AG04450 (cell line): ENCODE measurements around the gene ETV6. TPM values are rescaled to one million over a fixed set of nuclear protein-coding genes. Genes with fewer than 3 reads are reported as not detected.

ENCODE experiments used
- CTCF ChIA-PET: fragments of 300-600, 350-600 bp; formaldehyde crosslinking; extraction: SDS; loops from one replicate; lab custom pipeline; 2022; ENCODE audit warnings: antibody characterized with exemption, inconsistent platforms; lab: Charles Lee
- POLR2A ChIA-PET: fragments of 350-600 bp; formaldehyde crosslinking; extraction: SDS; loops from one replicate; lab custom pipeline; 2021; ENCODE audit warnings: antibody characterized with exemption, inconsistent platforms; lab: Yijun Ruan, JAX
- DNase-seq: peaks from one replicate; pipeline ENCODE4 v3.0.0-alpha.2; 2011; ENCODE audit warnings: low read depth, low spot score
- H3K27ac ChIP-seq: one replicate; pipeline ENCODE4 v1.5.1; 2012; ENCODE audit warnings: low read depth, low read length, control low read depth
- H3K27me3 ChIP-seq: one replicate; pipeline ENCODE4 v1.6.0; 2012; ENCODE audit warnings: low read length; ENCODE audit not compliant: control insufficient read depth, insufficient read depth
- H3K4me3 ChIP-seq: 2 replicates; pipeline ENCODE4 v1.5.1; 2011; ENCODE audit warnings: mild to moderate bottlenecking, low read depth, low read length, control low read depth
- H3K9me3 ChIP-seq: 2 replicates; pipeline ENCODE4 v1.5.1; 2012; ENCODE audit warnings: low read length; ENCODE audit not compliant: control insufficient read depth, insufficient read depth
- CTCF ChIP-seq: IDR thresholded peaks from 2 replicates; pipeline ENCODE4 v1.5.1; 2011; ENCODE audit warnings: low read depth, low read length, control low read depth, inconsistent platforms
- polyA plus RNA-seq: library from polyadenylated mRNA; depleted of rRNA; stranded (reverse); fragments of >200 nt; gene quantifications from 2 replicates; pipeline ENCODE4 v1.2.3, GENCODE V29; 2011

Gene ETV6
- polyA plus RNA-seq, 1 experiment, result 7.9 TPM

- TF ChIP-seq CTCF, result no peak
- CTCF ChIA-PET, result interaction anchor here (0.7 to 1.6 kb wide), 3 partner anchors 14 to 424 kb away, joined by 3 read pairs; no protein-coding TSS in a partner anchor
- Histone ChIP-seq H3K4me3 (no peak overlapping the region), H3K27me3 (no peaks in the 10 kb centered on the region), H3K9me3 (no peaks in the 10 kb centered on the region), H3K27ac (no peak overlapping the region)
- POLR2A ChIA-PET, result no interaction called here
- DNase-seq, result no peak
These were observed 40.4 kb upstream of the ETV6 start for GRCh38 chr12:11609045-11609444.

GRCh38 chr12:11615481-11615880 is 34.0 kb upstream of the ETV6 start:
- H3K27me3 ChIP-seq, result no peaks in the 10 kb centered on the region
- no peaks in the 10 kb centered on the region for H3K9me3 ChIP-seq
- H3K27ac ChIP-seq, result no peak overlapping the region
- H3K4me3 ChIP-seq, result no peak overlapping the region
- POLR2A ChIA-PET, result no interaction called here
- no peak for DNase-seq
- no peak for TF ChIP-seq CTCF
- CTCF ChIA-PET, result no interaction called here

- DNase-seq, result no peak
- H3K9me3 ChIP-seq, result no peaks in the 10 kb centered on the region
- TF ChIP-seq CTCF, result no peak
- H3K27ac ChIP-seq, result no peak overlapping the region
- H3K4me3 ChIP-seq, result no peak overlapping the region
- CTCF ChIA-PET, result interaction anchor here (1.6 to 1.7 kb wide), 2 partner anchors 37 to 415 kb away, joined by 8 to 11 read pairs; no protein-coding TSS in a partner anchor
- H3K27me3 ChIP-seq, result no peaks in the 10 kb centered on the region
- POLR2A ChIA-PET, result no interaction called here
These were observed 31.4 kb upstream of the ETV6 start for GRCh38 chr12:11618046-11618445.

DNA sequence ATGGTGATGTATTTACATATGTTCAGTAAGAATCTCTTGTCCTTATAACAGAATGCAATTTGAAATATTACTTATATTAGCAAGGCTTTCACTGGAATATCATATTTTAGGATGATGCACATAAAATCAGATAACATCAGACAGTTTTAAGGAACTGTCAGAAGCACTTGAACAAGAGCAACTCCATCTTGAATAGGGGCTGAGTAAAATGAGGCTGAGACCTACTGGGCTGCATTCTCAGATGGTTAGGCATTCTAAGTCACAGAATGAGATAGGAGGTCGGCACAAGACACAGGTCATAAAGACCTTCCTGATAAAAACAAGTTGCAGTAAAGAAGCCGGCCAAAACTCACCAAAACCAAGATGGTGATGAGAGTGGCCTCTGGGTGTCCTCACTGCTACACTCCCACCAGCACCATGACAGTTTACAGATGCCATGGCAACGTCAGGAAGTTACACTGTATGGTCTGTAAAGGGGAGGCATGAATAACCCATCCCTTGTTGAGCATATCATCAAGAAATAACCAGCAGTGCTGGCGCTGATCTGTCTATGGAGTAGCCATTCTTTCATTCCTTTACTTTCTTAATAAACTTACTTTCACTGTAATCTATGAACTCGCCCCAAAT is 27.6 kb upstream of the ETV6 start:
- ChIA-PET CTCF (interaction anchor here (0.7 to 2.2 kb wide), 3 partner anchors 10 to 41 kb away, joined by 3 to 9 read pairs (median 3); no protein-coding TSS in a partner anchor), POLR2A (no interaction called here)
- TF ChIP-seq CTCF, result 0 out of 2 replicates have a peak, but pooled peaks have one; percentile 6
- Histone ChIP-seq H3K9me3 (no peaks in the 10 kb centered on the region), H3K27me3 (no peaks in the 10 kb centered on the region), H3K27ac (no peak overlapping the region), H3K4me3 (no peak overlapping the region)
- no peak for DNase-seq

DNA sequence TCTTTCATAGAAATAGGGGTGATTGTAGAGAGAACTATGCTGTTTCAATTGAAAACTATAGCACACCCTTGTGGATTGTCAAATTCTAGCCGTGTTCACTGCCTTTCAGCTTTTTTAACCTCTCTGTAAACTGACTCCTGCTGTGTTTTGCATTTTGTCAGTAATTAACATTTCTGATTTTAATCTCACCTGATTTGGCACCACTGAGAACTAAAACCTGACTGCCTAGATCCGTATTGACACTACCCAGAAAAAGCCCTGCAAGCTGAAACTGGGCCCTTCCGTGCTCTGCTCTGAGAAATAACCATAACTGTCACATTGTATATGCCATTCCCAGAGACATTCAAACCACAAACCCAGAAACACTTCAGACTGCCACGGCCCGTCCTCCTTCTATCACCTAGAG is 26.6 kb upstream of the ETV6 start:
- ChIA-PET POLR2A (interaction anchor here (0.6 to 1.0 kb wide), 2 partner anchors 26 to 1082 kb away, joined by 5 to 6 read pairs; partner anchors contain the start of gene ETV6), CTCF (interaction anchor here (1.1 to 2.2 kb wide), 4 partner anchors 9 to 410 kb away, joined by 3 to 9 read pairs (median 5); no protein-coding TSS in a partner anchor)
- Histone ChIP-seq H3K4me3 (no peak overlapping the region), H3K27ac (no peak overlapping the region), H3K27me3 (no peaks in the 10 kb centered on the region), H3K9me3 (no peaks in the 10 kb centered on the region)
- DNase-seq, result no peak
- TF ChIP-seq CTCF, result peak; percentile 44
